Measurements from ENCODE around the gene CEP57. TPM values are rescaled to one million over a fixed set of nuclear protein-coding genes. Genes with fewer than 3 reads are reported as not detected.
A peak's percentile ranks its signal among the peaks of the same experiment; 100 is the strongest.

Gene CEP57
- total RNA-seq, 2 donors from 2014 or later = 54.6 to 88.1 TPM

DNA sequence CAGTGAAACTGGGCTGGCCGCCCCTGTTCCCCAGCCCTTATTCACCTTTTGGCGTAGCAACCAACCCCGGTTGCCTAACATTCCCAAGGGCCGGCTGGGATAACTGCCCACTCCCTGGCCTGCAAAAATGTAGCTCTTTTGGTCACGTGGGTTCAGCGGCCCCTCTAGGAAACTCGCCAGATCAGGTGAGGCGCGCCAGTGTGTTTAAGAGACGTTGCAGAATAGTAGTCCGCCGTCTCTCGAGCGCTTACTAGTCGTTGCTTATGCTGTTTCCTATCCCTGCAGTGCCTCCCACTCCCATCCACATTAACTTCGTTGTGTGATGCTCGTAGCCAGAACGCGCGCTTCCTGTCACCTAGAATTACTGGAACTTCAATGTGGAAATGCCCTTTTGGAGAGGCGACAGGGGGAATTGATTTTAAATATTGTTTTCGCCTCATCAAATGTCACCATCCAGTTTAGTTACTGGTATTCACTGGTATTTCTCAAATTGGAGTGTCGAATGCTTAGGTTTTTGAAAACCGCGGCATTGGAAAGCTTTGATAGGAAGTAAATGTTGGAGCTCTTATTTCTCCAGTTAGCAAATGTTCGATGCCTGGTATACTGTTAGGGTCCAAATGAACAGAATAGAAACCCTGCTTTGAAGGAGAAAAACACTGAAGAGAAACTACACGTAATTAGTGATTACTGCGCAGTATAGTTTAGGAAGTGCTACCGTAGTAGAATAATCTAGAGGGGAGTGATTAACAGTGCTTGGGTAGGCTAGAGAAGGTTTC lies 823 bp downstream of the CEP57 start:
- 1 to 4% methylated on average over 16 to 29 of the region's 29 CpGs for WGBS, 2 experiments (ENCODE audit: insufficient coverage in 1 of 2, insufficient read length in 1 of 2)
- Histone ChIP-seq H3K36me3 (ENCODE audit: control insufficient read depth, insufficient read depth, low read length) (peaks cover 22% of the 10 kb centered on the region), H3K4me1 (ENCODE audit: control insufficient read depth, insufficient read depth, low read length) (no peaks in the 10 kb centered on the region), H3K9ac (ENCODE audit: extremely low read depth, low read length, poor library complexity, severe bottlenecking) (peak overlapping the region; percentile 97), H3K9me3 (ENCODE audit: control insufficient read depth, low read length) (no peaks in the 10 kb centered on the region), H3K27ac (ENCODE audit: low read depth, low read length) (peak overlapping the region; percentile 98), H3K27me3 (ENCODE audit: control insufficient read depth, insufficient read depth, low read length, poor library complexity, severe bottlenecking) (no peaks in the 10 kb centered on the region), H3K4me3 (ENCODE audit: low read length) (peak overlapping the region; percentile 97)
- Mint-ChIP-seq H3K36me3 (ENCODE audit: low read depth) (peaks cover 19% of the 10 kb centered on the region), H3K9me3 (no peaks in the 10 kb centered on the region), H3K4me1 (peaks cover 33% of the 10 kb centered on the region), H3K27ac (peak overlapping the region; percentile 100), H3K27me3 (ENCODE audit: insufficient read depth) (no peaks in the 10 kb centered on the region), H3K4me3 (peak overlapping the region; percentile 99)
- TF ChIP-seq, protein P1, sequence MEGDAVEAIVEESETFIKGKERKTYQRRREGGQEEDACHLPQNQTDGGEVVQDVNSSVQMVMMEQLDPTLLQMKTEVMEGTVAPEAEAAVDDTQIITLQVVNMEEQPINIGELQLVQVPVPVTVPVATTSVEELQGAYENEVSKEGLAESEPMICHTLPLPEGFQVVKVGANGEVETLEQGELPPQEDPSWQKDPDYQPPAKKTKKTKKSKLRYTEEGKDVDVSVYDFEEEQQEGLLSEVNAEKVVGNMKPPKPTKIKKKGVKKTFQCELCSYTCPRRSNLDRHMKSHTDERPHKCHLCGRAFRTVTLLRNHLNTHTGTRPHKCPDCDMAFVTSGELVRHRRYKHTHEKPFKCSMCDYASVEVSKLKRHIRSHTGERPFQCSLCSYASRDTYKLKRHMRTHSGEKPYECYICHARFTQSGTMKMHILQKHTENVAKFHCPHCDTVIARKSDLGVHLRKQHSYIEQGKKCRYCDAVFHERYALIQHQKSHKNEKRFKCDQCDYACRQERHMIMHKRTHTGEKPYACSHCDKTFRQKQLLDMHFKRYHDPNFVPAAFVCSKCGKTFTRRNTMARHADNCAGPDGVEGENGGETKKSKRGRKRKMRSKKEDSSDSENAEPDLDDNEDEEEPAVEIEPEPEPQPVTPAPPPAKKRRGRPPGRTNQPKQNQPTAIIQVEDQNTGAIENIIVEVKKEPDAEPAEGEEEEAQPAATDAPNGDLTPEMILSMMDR (conservative IDR thresholded peaks at IDR 0.05) = no peak
- peak; percentile 88 for DNase-seq

DNA sequence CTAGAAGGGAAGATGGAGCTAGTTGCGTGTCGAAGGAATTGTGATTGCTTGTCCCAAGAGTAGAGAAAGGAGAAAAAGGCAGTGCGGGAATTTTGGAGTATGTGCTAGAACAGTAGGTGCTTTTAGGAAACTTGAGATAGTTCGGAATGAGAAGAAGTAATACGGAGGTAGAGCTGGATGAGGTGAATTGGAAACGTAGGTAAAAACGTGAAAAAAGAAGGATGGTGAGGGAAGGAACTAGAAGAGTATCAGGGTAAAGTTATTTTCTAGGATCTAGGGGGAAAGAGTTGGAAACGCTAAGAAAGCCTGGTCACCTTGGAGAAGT lies 1.4 kb downstream of the CEP57 start:
- Mint-ChIP-seq H3K9me3 (no peaks in the 10 kb centered on the region), H3K27me3 (ENCODE audit: insufficient read depth) (no peaks in the 10 kb centered on the region), H3K4me3 (peak overlapping the region; percentile 99), H3K4me1 (peaks cover 33% of the 10 kb centered on the region), H3K27ac (peak overlapping the region; percentile 100), H3K36me3 (ENCODE audit: low read depth) (peaks cover 15% of the 10 kb centered on the region)
- 23 to 30% methylated on average over 8 of the region's 8 CpGs for WGBS, 2 experiments (ENCODE audit: insufficient coverage in 1 of 2, insufficient read length in 1 of 2)
- Histone ChIP-seq H3K27ac (ENCODE audit: low read depth, low read length) (no peak overlapping the region), H3K4me1 (ENCODE audit: control insufficient read depth, insufficient read depth, low read length) (no peaks in the 10 kb centered on the region), H3K27me3 (ENCODE audit: control insufficient read depth, insufficient read depth, low read length, poor library complexity, severe bottlenecking) (no peaks in the 10 kb centered on the region), H3K4me3 (ENCODE audit: low read length) (peak overlapping the region; percentile 97), H3K9me3 (ENCODE audit: control insufficient read depth, low read length) (no peaks in the 10 kb centered on the region), H3K9ac (ENCODE audit: extremely low read depth, low read length, poor library complexity, severe bottlenecking) (peak overlapping the region; percentile 97), H3K36me3 (ENCODE audit: control insufficient read depth, insufficient read depth, low read length) (peaks cover 17% of the 10 kb centered on the region)
- no peak for DNase-seq
- TF ChIP-seq, protein P1 (conservative IDR thresholded peaks at IDR 0.05) = no peak

DNA sequence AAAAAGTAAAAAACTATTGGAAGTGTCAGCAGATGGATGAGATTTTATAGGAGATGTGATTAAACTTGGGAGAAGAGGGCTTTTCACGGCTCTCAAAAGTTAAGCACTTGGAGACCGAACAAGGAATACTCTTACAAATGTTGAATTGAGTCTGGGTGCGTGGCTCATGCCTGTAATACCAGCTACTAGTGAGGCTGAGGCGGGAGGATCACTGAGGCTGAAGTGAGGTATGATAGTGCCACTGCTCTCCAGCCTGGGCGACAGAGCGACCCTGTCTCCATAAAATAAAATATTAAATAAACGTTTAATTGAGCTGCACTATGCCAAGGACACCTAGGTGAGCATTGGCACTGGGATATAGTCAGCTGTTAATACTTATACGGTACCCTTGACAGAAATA lies 1.9 kb downstream of the CEP57 start:
- Mint-ChIP-seq H3K9me3 (no peaks in the 10 kb centered on the region), H3K36me3 (ENCODE audit: low read depth) (peaks cover 10% of the 10 kb centered on the region), H3K4me1 (peaks cover 33% of the 10 kb centered on the region), H3K27me3 (ENCODE audit: insufficient read depth) (no peaks in the 10 kb centered on the region), H3K27ac (no peak overlapping the region), H3K4me3 (peak overlapping the region; percentile 99)
- no peaks in the 10 kb centered on the region for H3K4me1 ChIP-seq (ENCODE audit: control insufficient read depth, insufficient read depth, low read length)
- no peak for DNase-seq
- no peaks in the 10 kb centered on the region for H3K9me3 ChIP-seq (ENCODE audit: control insufficient read depth, low read length)
- no peak overlapping the region for H3K27ac ChIP-seq (ENCODE audit: low read depth, low read length)
- 90 to 97% methylated on average over 8 of the region's 8 CpGs for WGBS, 2 experiments (ENCODE audit: insufficient coverage in 1 of 2, insufficient read length in 1 of 2)
- H3K27me3 ChIP-seq (ENCODE audit: control insufficient read depth, insufficient read depth, low read length, poor library complexity, severe bottlenecking) = no peaks in the 10 kb centered on the region
- TF ChIP-seq, protein P1 (conservative IDR thresholded peaks at IDR 0.05) = no peak
- peak overlapping the region; percentile 97 for H3K4me3 ChIP-seq (ENCODE audit: low read length)
- peaks cover 13% of the 10 kb centered on the region for H3K36me3 ChIP-seq (ENCODE audit: control insufficient read depth, insufficient read depth, low read length)
- H3K9ac ChIP-seq (ENCODE audit: extremely low read depth, low read length, poor library complexity, severe bottlenecking) = no peak overlapping the region

All from endodermal cell (in vitro differentiated cells).